Left hindlimb (tissue), 1 donor: ENCODE data around the gene BID.
"Not testable (repeated sequence)": the region's sequence is repeated elsewhere in the genome, so short reads cannot be mapped to it uniquely, and the experiment has no call there.

Experiments used
- DNase-seq: peaks from one replicate; pipeline ENCODE4 v3.0.0-alpha.2; 2018

The BID gene

GRCh38 chr22:17767233-17768065, 6.8 kb downstream of the BID start:
- DNase-seq, result no peak

GRCh38 chr22:17764852-17765251, 9.4 kb downstream of the BID start:
- not testable (repeated sequence) for DNase-seq

GRCh38 chr22:17764036-17764435, 10.2 kb downstream of the BID start:
- DNase-seq, result no peak

- DNase-seq, result not testable (repeated sequence)
These were observed 10.8 kb downstream of the BID start for GRCh38 chr22:17763442-17763841.

GRCh38 chr22:17761138-17761488, 13.2 kb downstream of the BID start:
- no peak for DNase-seq

GRCh38 chr22:17754233-17754925, 19.9 kb downstream of the BID start:
- DNase-seq, result no peak

- DNase-seq, result no peak
These were observed 20.8 kb downstream of the BID start for GRCh38 chr22:17753401-17753989.

GRCh38 chr22:17751596-17751995, 22.7 kb downstream of the BID start:
- DNase-seq, result no peak

GRCh38 chr22:17749605-17750395, 24.5 kb downstream of the BID start:
- no peak for DNase-seq

- no peak for DNase-seq
These were observed 25.5 kb downstream of the BID start for GRCh38 chr22:17748555-17749353.

GRCh38 chr22:17746916-17747315, 27.4 kb downstream of the BID start:
- DNase-seq, result no peak

GRCh38 chr22:17744430-17744829, 29.8 kb downstream of the BID start:
- no peak for DNase-seq

- DNase-seq, result no peak
These were observed 30.4 kb downstream of the BID start for GRCh38 chr22:17743661-17744411.

GRCh38 chr22:17742527-17742902, 31.8 kb downstream of the BID start:
- DNase-seq, result peak; percentile 81

GRCh38 chr22:17741866-17742526, 32.3 kb downstream of the BID start:
- DNase-seq, result no peak

- DNase-seq, result no peak
These were observed 34.9 kb downstream of the BID start for GRCh38 chr22:17739196-17739975.

GRCh38 chr22:17738386-17739128, 35.7 kb downstream of the BID start:
- DNase-seq, result no peak

GRCh38 chr22:17734187-17734586, 40.1 kb downstream of the BID start:
- no peak for DNase-seq

GRCh38 chr22:17733466-17733865, 40.8 kb downstream of the BID start:
- no peak for DNase-seq
